ENCODE data around the gene MDFIC. TPM values are rescaled to one million over a fixed set of nuclear protein-coding genes. Genes with fewer than 3 reads are reported as not detected.

The MDFIC gene
- polyA plus RNA-seq, 1 experiment = 30.5 TPM

GRCh38 chr7:115068220-115068619, 146.3 kb downstream of the MDFIC start:
- POLR2A ChIA-PET = no interaction called here
- Histone ChIP-seq H3K27me3 (ENCODE audit: control insufficient read depth, insufficient read depth, low read length) (no peaks in the 10 kb centered on the region), H3K36me3 (ENCODE audit: control insufficient read depth, insufficient read depth, low read length) (no peaks in the 10 kb centered on the region), H3K4me3 (ENCODE audit: low read depth, low read length) (no peak overlapping the region)
- DNase-seq (ENCODE audit: low read depth) = no peak
- CTCF ChIA-PET = no interaction called here
- TF ChIP-seq CTCF (IDR thresholded peaks at IDR 0.05; ENCODE audit: insufficient read depth, low read depth, low read length) = no peak
